Occipital lobe (tissue), 2 donors: ENCODE measurements around the gene PGAM2. TPM values are rescaled to one million over a fixed set of nuclear protein-coding genes. Genes with fewer than 3 reads are reported as not detected.

Source experiments
- DNase-seq: peaks from one replicate; lab custom pipeline; 2025; lab: John Stamatoyannopoulos, UW
- total RNA-seq: library from RNA; depleted of rRNA; stranded (reverse); fragments of >200 nt; gene quantifications from one replicate; pipeline ENCODE4 v1.2.3, GENCODE V29; 2014

PGAM2 gene
- 5.9 TPM for total RNA-seq

- DNase-seq: no peak
Observed at GRCh38 chr7:44065431-44066110, at the start of gene PGAM2. TSS of gene PGAM2 (minus strand) at chr7:44065567. CDS start at chr7:44065529, 38 bp downstream.

- peak; percentile 67 for DNase-seq
Observed at GRCh38 chr7:44114586-44115310, 49.4 kb upstream of the PGAM2 start.

GRCh38 chr7:44113764-44114354 is 48.5 kb upstream of the PGAM2 start:
- no peak for DNase-seq

- DNase-seq: no peak
Observed at GRCh38 chr7:44112997-44113763, 47.8 kb upstream of the PGAM2 start.

- no peak for DNase-seq
Observed at GRCh38 chr7:44112231-44112996, 47.0 kb upstream of the PGAM2 start.

- no peak for DNase-seq
Observed at GRCh38 chr7:44111761-44112160, 46.4 kb upstream of the PGAM2 start.

GRCh38 chr7:44110719-44111635 is 45.6 kb upstream of the PGAM2 start:
- DNase-seq: no peak

GRCh38 chr7:44109991-44110390 is 44.6 kb upstream of the PGAM2 start:
- DNase-seq: no peak

- DNase-seq: no peak
Observed at GRCh38 chr7:44108768-44109750, 43.7 kb upstream of the PGAM2 start.

GRCh38 chr7:44107961-44108767 is 42.8 kb upstream of the PGAM2 start:
- no peak for DNase-seq

GRCh38 chr7:44107116-44107960 is 42.0 kb upstream of the PGAM2 start:
- DNase-seq: no peak

- DNase-seq: no peak
Observed at GRCh38 chr7:44106311-44107065, 41.1 kb upstream of the PGAM2 start.

GRCh38 chr7:44105832-44106231 is 40.5 kb upstream of the PGAM2 start:
- no peak for DNase-seq

GRCh38 chr7:44104860-44105771 is 39.7 kb upstream of the PGAM2 start:
- peak; percentile 17 for DNase-seq
